Effector memory CD4-positive, alpha-beta T cell (primary cell): ENCODE data around the gene SH3RF3.
"Not testable (repeated sequence)": the region's sequence is repeated elsewhere in the genome, so short reads cannot be mapped to it uniquely, and the experiment has no call there.

ENCODE experiments used
- DNase-seq, 3 donors: peaks; one replicate each; pipeline ENCODE4 v3.0.0-alpha.2; 2020
- H3K27ac ChIP-seq: 2 replicates; pipeline ENCODE4 v1.7.0; 2013; ENCODE audit warnings: mild to moderate bottlenecking, low read length, moderate library complexity; ENCODE audit not compliant: insufficient read depth, poor library complexity, severe bottlenecking
- H3K27me3 ChIP-seq: replicated peaks from 2 replicates; pipeline ENCODE4 v1.7.0; 2013; ENCODE audit warnings: mild to moderate bottlenecking, low read length; ENCODE audit not compliant: insufficient read depth, control insufficient read depth, poor library complexity, severe bottlenecking
- H3K36me3 ChIP-seq: 2 replicates; pipeline ENCODE4 v1.7.0; 2013; ENCODE audit warnings: mild to moderate bottlenecking, low read length, moderate library complexity; ENCODE audit not compliant: control insufficient read depth, insufficient read depth
- H3K4me1 ChIP-seq: 2 replicates; pipeline ENCODE4 v1.7.0; 2013; ENCODE audit warnings: low read length, mild to moderate bottlenecking; ENCODE audit not compliant: control insufficient read depth, insufficient read depth, poor library complexity, severe bottlenecking
- H3K4me3 ChIP-seq: 2 replicates; pipeline ENCODE4 v1.7.0; 2013; ENCODE audit warnings: low read length, low read depth, mild to moderate bottlenecking; ENCODE audit not compliant: insufficient read depth, poor library complexity, severe bottlenecking
- H3K9me3 ChIP-seq: 2 replicates; pipeline ENCODE4 v1.7.0; 2013; ENCODE audit warnings: mild to moderate bottlenecking, low read length, moderate library complexity; ENCODE audit not compliant: control insufficient read depth

Gene SH3RF3

GRCh38 chr2:109222825-109223471, 93.9 kb downstream of the SH3RF3 start:
- Histone ChIP-seq H3K4me3 (no peak overlapping the region), H3K4me1 (peaks cover 5% of the 10 kb centered on the region), H3K27ac (no peak overlapping the region), H3K9me3 (no peaks in the 10 kb centered on the region), H3K36me3 (no peaks in the 10 kb centered on the region), H3K27me3 (no peaks in the 10 kb centered on the region)
- no peak for DNase-seq

- no peak overlapping the region for H3K27ac ChIP-seq
- no peaks in the 10 kb centered on the region for H3K36me3 ChIP-seq
- H3K27me3 ChIP-seq = no peaks in the 10 kb centered on the region
- no peaks in the 10 kb centered on the region for H3K4me1 ChIP-seq
- DNase-seq = no peak
- H3K4me3 ChIP-seq = no peak overlapping the region
- no peaks in the 10 kb centered on the region for H3K9me3 ChIP-seq
These were observed 94.5 kb downstream of the SH3RF3 start for GRCh38 chr2:109223490-109223889.

DNA sequence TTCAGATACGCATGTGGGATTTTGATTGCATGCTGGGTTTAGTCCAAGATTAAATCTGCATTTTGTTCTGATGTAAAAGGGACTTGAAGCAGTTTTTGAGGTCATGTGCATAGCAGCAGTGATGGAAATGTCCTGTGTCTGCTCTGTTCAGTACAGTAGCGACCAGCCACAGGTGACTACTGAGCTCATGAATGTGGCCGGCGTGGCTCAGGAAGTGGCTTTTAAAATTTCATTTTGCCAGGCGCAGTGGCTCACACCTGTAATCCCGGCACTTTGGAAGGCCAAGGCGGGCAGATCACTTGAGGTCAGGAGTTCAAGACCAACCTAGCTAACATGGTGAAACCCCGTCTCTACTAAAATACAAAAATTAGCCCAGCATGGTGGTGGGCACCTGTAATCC, 95.3 kb downstream of the SH3RF3 start:
- not testable (repeated sequence) for H3K36me3 ChIP-seq, H3K4me1 ChIP-seq, H3K27ac ChIP-seq, DNase-seq, H3K4me3 ChIP-seq, H3K9me3 ChIP-seq, H3K27me3 ChIP-seq

DNA sequence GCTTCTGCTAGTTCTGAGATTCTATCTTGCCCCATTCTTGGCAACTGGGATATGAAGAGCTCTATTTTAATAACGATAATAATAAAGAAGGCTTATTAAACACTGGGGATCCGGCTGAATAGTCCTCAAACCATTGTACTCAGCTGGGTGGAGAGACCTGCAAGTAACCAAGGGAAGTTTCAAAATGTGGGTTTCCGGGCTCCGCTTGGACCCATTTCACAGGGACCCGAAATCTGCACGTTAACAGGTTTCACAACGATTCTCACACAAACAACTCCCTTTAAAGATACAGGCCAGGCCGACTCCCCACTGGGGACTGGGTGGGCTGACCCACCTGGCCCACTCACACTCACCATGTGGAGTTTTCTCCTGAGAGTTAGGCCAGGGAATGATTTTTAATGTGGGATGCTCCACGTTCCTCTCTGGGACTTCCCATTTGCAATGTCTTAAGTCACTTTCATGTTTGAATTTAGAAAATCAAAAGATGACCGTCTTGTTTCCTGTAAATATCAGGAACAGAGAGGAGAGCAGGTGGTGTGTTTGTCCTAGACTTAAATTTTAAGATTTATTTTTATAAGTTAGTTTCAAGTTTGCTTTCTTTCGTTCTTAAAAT, 96.3 kb downstream of the SH3RF3 start:
- H3K4me1 ChIP-seq = no peaks in the 10 kb centered on the region
- H3K4me3 ChIP-seq = no peak overlapping the region
- no peak overlapping the region for H3K27ac ChIP-seq
- no peaks in the 10 kb centered on the region for H3K27me3 ChIP-seq
- no peaks in the 10 kb centered on the region for H3K36me3 ChIP-seq
- H3K9me3 ChIP-seq = no peaks in the 10 kb centered on the region
- no peak for DNase-seq

DNA sequence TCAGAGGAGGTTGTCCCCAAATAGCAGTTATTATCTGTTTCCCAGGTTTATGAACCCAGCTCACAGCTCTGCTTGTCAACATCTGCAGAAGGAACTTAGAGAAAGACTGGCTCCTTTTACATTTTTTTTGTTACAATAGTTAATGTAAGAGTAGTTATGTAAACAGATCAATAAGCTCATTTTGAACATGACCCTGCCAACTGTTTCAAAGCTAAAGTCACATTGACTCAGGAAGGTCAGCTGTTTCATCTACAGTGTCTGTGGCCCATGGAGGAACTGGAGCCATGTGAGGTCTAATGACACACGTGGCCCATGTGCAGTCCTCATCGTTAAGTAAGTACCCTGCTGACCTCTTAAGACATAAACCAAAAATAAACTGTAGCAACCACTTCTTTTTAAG, 97.1 kb downstream of the SH3RF3 start:
- no peaks in the 10 kb centered on the region for H3K4me1 ChIP-seq
- H3K27ac ChIP-seq = no peak overlapping the region
- no peak for DNase-seq

DNA sequence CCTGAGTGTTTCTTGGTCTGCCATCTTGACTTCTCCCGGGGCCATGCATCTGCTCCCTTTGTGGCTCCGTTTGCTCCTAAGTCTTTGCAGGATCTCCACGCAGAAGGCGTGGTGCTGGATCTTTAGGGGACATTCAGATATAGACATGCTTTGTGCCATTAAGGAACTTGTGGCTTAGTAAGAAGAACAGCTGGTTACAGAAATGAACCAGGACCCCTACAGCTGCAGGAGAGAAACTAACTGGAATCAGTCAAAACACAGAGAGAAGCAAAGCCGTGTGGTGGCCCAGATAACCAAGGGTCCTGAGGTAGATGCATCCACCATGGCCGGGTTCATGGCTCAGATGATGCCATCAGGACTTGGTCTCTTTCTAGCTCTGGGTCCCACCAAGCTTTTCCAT, 97.6 kb downstream of the SH3RF3 start:
- H3K9me3 ChIP-seq = no peaks in the 10 kb centered on the region
- no peak overlapping the region for H3K4me3 ChIP-seq
- H3K36me3 ChIP-seq = no peaks in the 10 kb centered on the region
- no peak overlapping the region for H3K27ac ChIP-seq
- DNase-seq = no peak
- H3K4me1 ChIP-seq = no peaks in the 10 kb centered on the region
- H3K27me3 ChIP-seq = no peaks in the 10 kb centered on the region

More for the DNA sequence above, 97.1 kb downstream of the SH3RF3 start:
- no peaks in the 10 kb centered on the region for H3K27me3 ChIP-seq
- no peaks in the 10 kb centered on the region for H3K36me3 ChIP-seq
- no peaks in the 10 kb centered on the region for H3K9me3 ChIP-seq
- no peak overlapping the region for H3K4me3 ChIP-seq

GRCh38 chr2:109229094-109229675, 100.2 kb downstream of the SH3RF3 start:
- Histone ChIP-seq H3K4me3 (no peak overlapping the region), H3K4me1 (no peaks in the 10 kb centered on the region), H3K36me3 (no peaks in the 10 kb centered on the region), H3K27ac (no peak overlapping the region), H3K27me3 (no peaks in the 10 kb centered on the region), H3K9me3 (no peaks in the 10 kb centered on the region)
- DNase-seq = no peak

DNA sequence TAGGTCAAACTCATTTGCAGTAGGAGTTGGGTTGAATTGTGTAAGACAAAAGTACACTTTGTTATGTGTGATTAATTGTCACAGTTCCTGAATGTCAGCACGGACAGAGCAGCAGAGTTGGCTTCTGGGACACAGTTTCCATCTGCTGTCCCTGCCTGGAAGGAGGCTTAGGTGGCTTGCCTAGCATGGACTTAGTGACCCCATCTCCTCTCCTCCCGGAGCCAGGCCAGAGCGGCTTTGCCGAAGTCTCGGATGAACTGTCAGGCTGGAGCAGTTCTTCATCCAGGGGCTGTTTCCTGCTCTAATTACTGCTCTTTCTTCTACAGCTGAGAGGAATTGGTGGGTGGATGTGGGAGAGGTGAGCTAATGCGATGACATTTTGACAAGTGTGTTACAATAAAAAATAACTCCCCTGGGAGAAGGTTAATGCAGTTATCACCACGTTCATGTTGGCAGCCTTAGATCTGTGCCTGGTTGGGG, 102.0 kb downstream of the SH3RF3 start:
- Histone ChIP-seq H3K27ac (no peak overlapping the region), H3K4me1 (no peaks in the 10 kb centered on the region), H3K4me3 (no peak overlapping the region), H3K36me3 (no peaks in the 10 kb centered on the region), H3K9me3 (no peaks in the 10 kb centered on the region), H3K27me3 (peaks cover 2% of the 10 kb centered on the region)
- no peak for DNase-seq

- Histone ChIP-seq H3K27me3 (peaks cover 2% of the 10 kb centered on the region), H3K9me3 (no peaks in the 10 kb centered on the region), H3K27ac (no peak overlapping the region), H3K4me1 (no peaks in the 10 kb centered on the region), H3K36me3 (no peaks in the 10 kb centered on the region), H3K4me3 (no peak overlapping the region)
- no peak for DNase-seq
These were observed 102.4 kb downstream of the SH3RF3 start for GRCh38 chr2:109231428-109231827.

DNA sequence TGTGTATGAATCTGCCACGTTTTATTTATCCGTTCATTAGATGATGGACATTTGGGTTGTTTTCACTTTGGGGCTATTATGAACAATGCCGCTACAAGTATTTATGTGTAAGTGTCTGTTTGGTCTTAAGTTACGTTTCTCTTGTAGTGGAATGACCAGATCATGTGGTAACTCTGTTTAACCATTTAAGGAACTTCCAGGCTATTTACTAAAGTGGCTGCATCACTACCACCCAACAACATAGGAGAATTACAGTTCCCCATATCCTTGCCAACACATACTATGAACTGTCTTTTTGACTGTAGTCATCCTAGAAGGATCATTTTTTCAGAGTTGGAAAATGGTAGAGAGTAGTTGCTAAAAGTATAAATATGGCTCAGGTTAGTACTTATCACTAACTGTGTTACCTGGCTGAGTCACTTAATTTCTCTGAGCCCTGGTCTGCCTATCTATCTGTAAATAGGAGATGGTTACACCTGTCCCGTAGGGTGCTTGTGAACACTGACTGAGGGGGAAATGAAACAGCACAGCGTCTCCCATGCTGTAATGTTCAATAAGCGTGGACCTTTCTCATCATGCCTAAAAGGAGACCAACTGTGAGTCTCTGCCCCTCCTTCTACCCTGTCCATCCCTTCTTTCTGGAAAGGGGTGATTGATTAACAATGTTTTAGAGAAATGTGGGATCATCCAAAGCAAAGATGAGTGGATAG, 103.1 kb downstream of the SH3RF3 start:
- no peak overlapping the region for H3K27ac ChIP-seq
- no peaks in the 10 kb centered on the region for H3K4me1 ChIP-seq
- peaks cover 2% of the 10 kb centered on the region for H3K27me3 ChIP-seq
- no peaks in the 10 kb centered on the region for H3K9me3 ChIP-seq
- DNase-seq = no peak
- no peaks in the 10 kb centered on the region for H3K36me3 ChIP-seq
- H3K4me3 ChIP-seq = no peak overlapping the region
